PC-3 (cell line): ENCODE measurements around the gene PDCD1LG2. TPM values are rescaled to one million over a fixed set of nuclear protein-coding genes. Genes with fewer than 3 reads are reported as not detected.

ENCODE experiments used
- ATAC-seq: fragments of 200-7000 bp; cut with Tn5 transposase; 2 replicates; pipeline ENCODE4 v1.9.1; 2020; ENCODE audit warnings: mild to moderate bottlenecking, moderate library complexity
- BruUV-seq: library from RNA; stranded (reverse); fragments of 400-500 nt; replicated peaks from 2 replicates; lab custom pipeline; 2021; lab: Mats Ljungman, UMichigan
- CTCF ChIA-PET: fragments of 300-600 bp; sonication (Branson Sonifier 250); formaldehyde crosslinking; loops from one replicate; lab custom pipeline; 2022; ENCODE audit warnings: antibody characterized with exemption; lab: Charles Lee
- POLR2A ChIA-PET: fragments of 300-600 bp; sonication (Branson Sonifier 250); formaldehyde crosslinking; loops from one replicate; lab custom pipeline; 2022; ENCODE audit warnings: antibody characterized with exemption; ENCODE audit not compliant: unreplicated experiment; lab: Charles Lee
- DNase-seq: peaks from one replicate; pipeline ENCODE4 v3.0.0-alpha.2; 2015
- H2AFZ ChIP-seq: fragments of 300-600 bp; sonication (generic); 2 replicates; pipeline ENCODE4 v1.6.0; 2016; ENCODE audit warnings: antibody characterized with exemption, low read length
- H3F3A ChIP-seq: fragments of 300-600 bp; sonication (generic); one replicate; pipeline ENCODE4 v1.6.0; 2017; ENCODE audit warnings: antibody characterized with exemption, low read length, control low read depth, mild to moderate bottlenecking; ENCODE audit not compliant: unreplicated experiment
- H3K27ac ChIP-seq: fragments of 300-600 bp; sonication (generic); 2 replicates; pipeline ENCODE4 v1.5.1; 2016; ENCODE audit warnings: mild to moderate bottlenecking, low read length
- H3K27me3 ChIP-seq: fragments of 300-600 bp; sonication (generic); 2 replicates; pipeline ENCODE4 v1.6.1; 2016; ENCODE audit warnings: low read length, mixed read lengths
- H3K36me3 ChIP-seq: fragments of 300-600 bp; sonication (generic); 2 replicates; pipeline ENCODE4 v1.6.1; 2016; ENCODE audit warnings: low read depth, mixed run types, low read length, mixed read lengths
- H3K4me1 ChIP-seq: fragments of 300-600 bp; sonication (generic); 2 replicates; pipeline ENCODE4 v1.5.1; 2016; ENCODE audit warnings: low read length; ENCODE audit not compliant: insufficient read depth
- H3K4me2 ChIP-seq: fragments of 300-600 bp; sonication (generic); 2 replicates; pipeline ENCODE4 v1.6.0; 2016; ENCODE audit warnings: low read length
- H3K4me3 ChIP-seq: fragments of 300-600 bp; sonication (generic); 2 replicates; pipeline ENCODE4 v1.5.1; 2016; ENCODE audit warnings: mild to moderate bottlenecking, low read length, mixed read lengths
- H3K79me2 ChIP-seq: fragments of 300-600 bp; sonication (generic); 2 replicates; pipeline ENCODE4 v1.6.1; 2017; ENCODE audit warnings: low read length, mixed read lengths
- H3K9ac ChIP-seq: fragments of 300-600 bp; sonication (generic); 2 replicates; pipeline ENCODE4 v1.6.0; 2016; ENCODE audit warnings: mild to moderate bottlenecking, low read length
- H3K9me2 ChIP-seq: fragments of 300-600 bp; sonication (generic); replicated peaks from 2 replicates; pipeline ENCODE4 v1.6.1; 2016; ENCODE audit warnings: mixed run types, low read length, mixed read lengths
- H3K9me3 ChIP-seq: fragments of 300-600 bp; sonication (generic); 2 replicates; pipeline ENCODE4 v1.6.1; 2016; ENCODE audit warnings: low read length, mixed read lengths
- H4K20me1 ChIP-seq: fragments of 300-600 bp; sonication (generic); 2 replicates; pipeline ENCODE4 v1.6.1; 2016; ENCODE audit warnings: low read length, mixed read lengths
- EZH2 ChIP-seq: fragments of 300-600 bp; sonication (generic); IDR thresholded peaks from one replicate; pipeline ENCODE4 v1.6.1; 2017; ENCODE audit warnings: antibody characterized with exemption, mild to moderate bottlenecking, low read length; ENCODE audit not compliant: unreplicated experiment
- EZH2phosphoT487 ChIP-seq: fragments of 300-600 bp; sonication (generic); IDR thresholded peaks from 2 replicates; pipeline ENCODE4 v1.6.1; 2018; ENCODE audit warnings: mild to moderate bottlenecking, antibody characterized with exemption, low read length, borderline replicate concordance
- intact Hi-C: fragments of 100-400 bp; cut with micrococcal nuclease; formaldehyde crosslinking; loops from 2 replicates; pipeline ENCODE4 v1.9.0; 2023
- total RNA-seq: library from RNA; depleted of rRNA; stranded (reverse); fragments of >200 nt; gene quantifications from 2 replicates; pipeline ENCODE4 v1.2.3, GENCODE V29; 2014
- TF ChIP-seq, protein P1 (sequence below): fragments of 300-600 bp; sonication (generic); conservative IDR thresholded peaks from 2 replicates; pipeline ENCODE4 v1.5.1; 2017; ENCODE audit warnings: antibody characterized with exemption, low read depth, mild to moderate bottlenecking, low read length

The PDCD1LG2 gene
- total RNA-seq, 1 experiment from 2014 or later = 1.4 TPM

- intact Hi-C loops = no loop called here
- Histone ChIP-seq H4K20me1 (no peaks in the 10 kb centered on the region), H3K9ac (peak overlapping the region; percentile 62), H3K9me2 (no peaks in the 10 kb centered on the region), H3K4me3 (peak overlapping the region; percentile 59; the same call in 1 of the 2 replicates), H3K36me3 (no peaks in the 10 kb centered on the region), H3K4me2 (peak overlapping the region; percentile 83), H3F3A (peaks cover 14% of the 10 kb centered on the region), H3K79me2 (peaks cover 24% of the 10 kb centered on the region), H3K4me1 (peaks cover 41% of the 10 kb centered on the region), H3K27me3 (no peaks in the 10 kb centered on the region), H3K9me3 (no peaks in the 10 kb centered on the region), H3K27ac (peak overlapping the region; percentile 91), H2AFZ (no peak overlapping the region)
- ATAC-seq (peak; percentile 87), DNase-seq (peak; percentile 91)
- POLR2A ChIA-PET = no interaction called here
- TF ChIP-seq EZH2 (no peak), EZH2phosphoT487 (no peak)
- TF ChIP-seq, protein P1, sequence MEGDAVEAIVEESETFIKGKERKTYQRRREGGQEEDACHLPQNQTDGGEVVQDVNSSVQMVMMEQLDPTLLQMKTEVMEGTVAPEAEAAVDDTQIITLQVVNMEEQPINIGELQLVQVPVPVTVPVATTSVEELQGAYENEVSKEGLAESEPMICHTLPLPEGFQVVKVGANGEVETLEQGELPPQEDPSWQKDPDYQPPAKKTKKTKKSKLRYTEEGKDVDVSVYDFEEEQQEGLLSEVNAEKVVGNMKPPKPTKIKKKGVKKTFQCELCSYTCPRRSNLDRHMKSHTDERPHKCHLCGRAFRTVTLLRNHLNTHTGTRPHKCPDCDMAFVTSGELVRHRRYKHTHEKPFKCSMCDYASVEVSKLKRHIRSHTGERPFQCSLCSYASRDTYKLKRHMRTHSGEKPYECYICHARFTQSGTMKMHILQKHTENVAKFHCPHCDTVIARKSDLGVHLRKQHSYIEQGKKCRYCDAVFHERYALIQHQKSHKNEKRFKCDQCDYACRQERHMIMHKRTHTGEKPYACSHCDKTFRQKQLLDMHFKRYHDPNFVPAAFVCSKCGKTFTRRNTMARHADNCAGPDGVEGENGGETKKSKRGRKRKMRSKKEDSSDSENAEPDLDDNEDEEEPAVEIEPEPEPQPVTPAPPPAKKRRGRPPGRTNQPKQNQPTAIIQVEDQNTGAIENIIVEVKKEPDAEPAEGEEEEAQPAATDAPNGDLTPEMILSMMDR = no peak
- BruUV-seq = no TSS peak
- CTCF ChIA-PET = no interaction called here
Measured at GRCh38 chr9:5509573-5509972, 758 bp upstream of the PDCD1LG2 start.

DNA sequence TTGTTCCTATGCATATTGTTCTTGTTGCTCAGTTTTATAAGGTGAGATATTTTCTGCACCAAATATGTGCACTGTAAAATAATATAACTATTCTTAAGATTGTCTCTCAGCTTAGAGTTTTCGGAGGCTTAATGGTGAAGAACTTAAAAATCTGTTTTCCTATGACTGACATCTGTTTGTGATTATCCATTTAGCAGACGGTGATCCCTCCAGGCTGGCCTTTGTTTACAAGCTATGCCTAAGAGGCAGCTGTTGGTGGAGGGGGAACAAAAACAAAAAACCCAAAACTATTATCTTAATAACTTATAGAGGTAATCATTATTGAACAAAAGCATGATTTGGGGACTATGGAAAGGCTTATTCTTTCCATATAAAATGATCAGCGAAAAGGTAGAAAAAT lies 658 bp downstream of the PDCD1LG2 start:
- peak overlapping the region; percentile 91 for H3K27ac ChIP-seq
- H3K9me3 ChIP-seq = no peaks in the 10 kb centered on the region
- TF ChIP-seq EZH2 (no peak), EZH2phosphoT487 (no peak)
- TF ChIP-seq, protein P1 = no peak
- H3K79me2 ChIP-seq = peaks cover 28% of the 10 kb centered on the region
- H3K9ac ChIP-seq = peak overlapping the region; percentile 62; the same call in 1 of the 2 replicates
- peaks cover 14% of the 10 kb centered on the region for H3F3A ChIP-seq
- no peaks in the 10 kb centered on the region for H3K27me3 ChIP-seq
- POLR2A ChIA-PET = no interaction called here
- CTCF ChIA-PET = no interaction called here
- ATAC-seq (no peak), DNase-seq (no peak)
- intact Hi-C loops = loop anchor here (2.0 kb wide), 1 partner anchor 72 kb away; no protein-coding TSS in a partner anchor
- no peaks in the 10 kb centered on the region for H3K9me2 ChIP-seq
- peak overlapping the region; percentile 59 for H3K4me3 ChIP-seq
- no TSS peak for BruUV-seq
- peak overlapping the region; percentile 83 for H3K4me2 ChIP-seq
- H3K4me1 ChIP-seq = peaks cover 41% of the 10 kb centered on the region
- no peaks in the 10 kb centered on the region for H4K20me1 ChIP-seq
- no peaks in the 10 kb centered on the region for H3K36me3 ChIP-seq
- peak overlapping the region; percentile 61; the same call in 1 of the 2 replicates for H2AFZ ChIP-seq

DNA sequence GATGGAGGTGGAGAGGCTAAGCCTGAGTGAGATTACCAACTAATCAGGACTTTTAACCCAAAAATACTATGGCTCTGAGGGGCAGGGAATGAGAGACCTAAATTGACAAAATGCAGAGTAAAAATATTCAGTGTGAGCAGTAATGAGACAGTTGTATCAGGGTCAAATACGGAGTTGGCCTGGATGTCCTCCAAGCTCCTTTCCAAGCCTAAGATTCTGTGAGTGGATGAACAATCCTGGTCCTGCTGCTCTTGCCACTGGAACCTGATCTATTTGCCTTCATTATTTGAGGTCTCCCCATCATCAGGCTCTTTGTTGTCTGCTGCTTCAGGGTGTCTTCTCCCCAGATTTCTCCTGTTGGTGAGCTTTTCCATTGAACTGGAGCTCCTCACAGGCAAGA lies 1.1 kb downstream of the PDCD1LG2 start:
- peaks cover 14% of the 10 kb centered on the region for H3F3A ChIP-seq
- H3K9me3 ChIP-seq = no peaks in the 10 kb centered on the region
- H4K20me1 ChIP-seq = no peaks in the 10 kb centered on the region
- TF ChIP-seq, protein P1 = no peak
- TF ChIP-seq EZH2 = no peak
- TF ChIP-seq EZH2phosphoT487 = no peak
- DNase-seq = no peak
- H3K27ac ChIP-seq = peak overlapping the region; percentile 91
- H3K79me2 ChIP-seq = peaks cover 28% of the 10 kb centered on the region
- peaks cover 41% of the 10 kb centered on the region for H3K4me1 ChIP-seq
- ChIA-PET POLR2A (no interaction called here), CTCF (no interaction called here)
- ATAC-seq = no peak
- intact Hi-C loops = loop anchor here (2.0 kb wide), 1 partner anchor 71 kb away; no protein-coding TSS in a partner anchor
- H3K4me2 ChIP-seq = peak overlapping the region; percentile 83
- H3K36me3 ChIP-seq = no peaks in the 10 kb centered on the region
- H3K9ac ChIP-seq = no peak overlapping the region
- no peak overlapping the region for H2AFZ ChIP-seq
- no peaks in the 10 kb centered on the region for H3K9me2 ChIP-seq
- no TSS peak for BruUV-seq
- H3K4me3 ChIP-seq = peak overlapping the region; percentile 59
- H3K27me3 ChIP-seq = no peaks in the 10 kb centered on the region
